Kidney epithelial cell (primary cell): ENCODE measurements around the gene PGRMC2. TPM values are rescaled to one million over a fixed set of nuclear protein-coding genes. Genes with fewer than 3 reads are reported as not detected.

Experiments used
- DNase-seq: peaks from one replicate; pipeline ENCODE4 v3.0.0-alpha.2; 2010; ENCODE audit warnings: low read depth
- H3K27me3 ChIP-seq: 2 replicates; pipeline ENCODE4 v1.6.0; 2011; ENCODE audit warnings: low read length; ENCODE audit not compliant: control insufficient read depth, insufficient read depth
- H3K36me3 ChIP-seq: 2 replicates; pipeline ENCODE4 v1.5.1; 2011; ENCODE audit warnings: low read length; ENCODE audit not compliant: control insufficient read depth, insufficient read depth
- H3K4me3 ChIP-seq: 2 replicates; pipeline ENCODE4 v1.5.1; 2011; ENCODE audit warnings: low read depth, mild to moderate bottlenecking, control low read depth, low read length
- total RNA-seq: library from RNA; depleted of rRNA; stranded (reverse); fragments of >200 nt; gene quantifications from 2 replicates; pipeline ENCODE4 v1.2.3, GENCODE V29; 2015
- TF ChIP-seq, protein P1 (sequence below): IDR thresholded peaks from 2 replicates; pipeline ENCODE4 v1.5.1; 2011; ENCODE audit warnings: mild to moderate bottlenecking, moderate library complexity, low read length, control low read depth, inconsistent platforms; ENCODE audit not compliant: insufficient read depth, poor library complexity, severe bottlenecking

PGRMC2 gene
- total RNA-seq, 1 donor from 2014 or later: 29.6 TPM

GRCh38 chr4:128228845-128229795 lies 58.5 kb downstream of the PGRMC2 start:
- TF ChIP-seq, protein P1, sequence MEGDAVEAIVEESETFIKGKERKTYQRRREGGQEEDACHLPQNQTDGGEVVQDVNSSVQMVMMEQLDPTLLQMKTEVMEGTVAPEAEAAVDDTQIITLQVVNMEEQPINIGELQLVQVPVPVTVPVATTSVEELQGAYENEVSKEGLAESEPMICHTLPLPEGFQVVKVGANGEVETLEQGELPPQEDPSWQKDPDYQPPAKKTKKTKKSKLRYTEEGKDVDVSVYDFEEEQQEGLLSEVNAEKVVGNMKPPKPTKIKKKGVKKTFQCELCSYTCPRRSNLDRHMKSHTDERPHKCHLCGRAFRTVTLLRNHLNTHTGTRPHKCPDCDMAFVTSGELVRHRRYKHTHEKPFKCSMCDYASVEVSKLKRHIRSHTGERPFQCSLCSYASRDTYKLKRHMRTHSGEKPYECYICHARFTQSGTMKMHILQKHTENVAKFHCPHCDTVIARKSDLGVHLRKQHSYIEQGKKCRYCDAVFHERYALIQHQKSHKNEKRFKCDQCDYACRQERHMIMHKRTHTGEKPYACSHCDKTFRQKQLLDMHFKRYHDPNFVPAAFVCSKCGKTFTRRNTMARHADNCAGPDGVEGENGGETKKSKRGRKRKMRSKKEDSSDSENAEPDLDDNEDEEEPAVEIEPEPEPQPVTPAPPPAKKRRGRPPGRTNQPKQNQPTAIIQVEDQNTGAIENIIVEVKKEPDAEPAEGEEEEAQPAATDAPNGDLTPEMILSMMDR: no peak
- no peak overlapping the region for H3K4me3 ChIP-seq
- no peak for DNase-seq

GRCh38 chr4:128227991-128228571 lies 59.5 kb downstream of the PGRMC2 start:
- Histone ChIP-seq H3K4me3 (no peak overlapping the region), H3K27me3 (no peaks in the 10 kb centered on the region), H3K36me3 (no peaks in the 10 kb centered on the region)
- DNase-seq: no peak
- TF ChIP-seq, protein P1: no peak

More at GRCh38 chr4:128228845-128229795, 58.5 kb downstream of the PGRMC2 start:
- Histone ChIP-seq H3K36me3 (no peaks in the 10 kb centered on the region), H3K27me3 (no peaks in the 10 kb centered on the region)

- Histone ChIP-seq H3K27me3 (no peaks in the 10 kb centered on the region), H3K4me3 (no peak overlapping the region), H3K36me3 (no peaks in the 10 kb centered on the region)
- TF ChIP-seq, protein P1: no peak
- DNase-seq: no peak
Measured at GRCh38 chr4:128225148-128225547, 62.5 kb downstream of the PGRMC2 start.

- no peak overlapping the region for H3K4me3 ChIP-seq
- H3K27me3 ChIP-seq: no peaks in the 10 kb centered on the region
- DNase-seq: no peak
- no peaks in the 10 kb centered on the region for H3K36me3 ChIP-seq
- TF ChIP-seq, protein P1: no peak
Measured at GRCh38 chr4:128221586-128221985, 66.0 kb downstream of the PGRMC2 start.

GRCh38 chr4:128220286-128221235 lies 67.1 kb downstream of the PGRMC2 start:
- DNase-seq: no peak
- Histone ChIP-seq H3K36me3 (no peaks in the 10 kb centered on the region), H3K4me3 (no peak overlapping the region), H3K27me3 (no peaks in the 10 kb centered on the region)
- TF ChIP-seq, protein P1: peak; percentile 4

Other genes starting within 250 kb of the PGRMC2 start
- gene LARP1B, start 226.5 kb downstream of the PGRMC2 start, total RNA-seq: 22.7 and 24.2 TPM in 2 replicates